Parathyroid adenoma (tissue), 2 donors: Measurements from ENCODE around the gene CABLES1.
A peak's percentile ranks its signal among the peaks of the same experiment; 100 is the strongest.

Experiments
- H2AFZ ChIP-seq: fragments of 300-600 bp; sonication (generic); one replicate; pipeline ENCODE4 v1.7.0; 2017; ENCODE audit warnings: antibody characterized with exemption, mild to moderate bottlenecking
- H3K27ac ChIP-seq: fragments of 300-600 bp; sonication (generic); one replicate; pipeline ENCODE4 v1.7.0; 2017
- H3K27me3 ChIP-seq: fragments of 300-600 bp; sonication (generic); one replicate; pipeline ENCODE4 v1.7.0; 2017; ENCODE audit warnings: low read length; ENCODE audit not compliant: control insufficient read depth, insufficient read depth
- H3K36me3 ChIP-seq: fragments of 300-600 bp; sonication (generic); one replicate; pipeline ENCODE4 v1.7.0; 2017; ENCODE audit warnings: low read length; ENCODE audit not compliant: control insufficient read depth, insufficient read depth
- H3K4me1 ChIP-seq: fragments of 300-600 bp; sonication (generic); one replicate; pipeline ENCODE4 v1.7.0; 2017; ENCODE audit warnings: control low read depth
- H3K4me2 ChIP-seq: fragments of 300-600 bp; sonication (generic); one replicate; pipeline ENCODE4 v1.7.0; 2017; ENCODE audit warnings: low read length
- H3K4me3 ChIP-seq: fragments of 300-600 bp; sonication (generic); one replicate; pipeline ENCODE4 v1.7.0; 2017; ENCODE audit warnings: low read depth, low read length
- H3K79me2 ChIP-seq: fragments of 300-600 bp; sonication (generic); one replicate; pipeline ENCODE4 v1.7.0; 2017; ENCODE audit warnings: control low read depth
- H3K9ac ChIP-seq: fragments of 300-600 bp; sonication (generic); one replicate; pipeline ENCODE4 v1.7.0; 2017; ENCODE audit warnings: mild to moderate bottlenecking
- H3K9me3 ChIP-seq: fragments of 300-600 bp; sonication (generic); one replicate; pipeline ENCODE4 v1.7.0; 2017; ENCODE audit warnings: low read length; ENCODE audit not compliant: control insufficient read depth
- TF ChIP-seq, protein P1 (sequence below): fragments of 300-600 bp; sonication (generic); IDR thresholded peaks from one replicate; pipeline ENCODE4 v1.7.0; 2017; ENCODE audit warnings: antibody characterized with exemption, mild to moderate bottlenecking
- donor health status: primary hyperparathyroidism.

CABLES1 gene

DNA sequence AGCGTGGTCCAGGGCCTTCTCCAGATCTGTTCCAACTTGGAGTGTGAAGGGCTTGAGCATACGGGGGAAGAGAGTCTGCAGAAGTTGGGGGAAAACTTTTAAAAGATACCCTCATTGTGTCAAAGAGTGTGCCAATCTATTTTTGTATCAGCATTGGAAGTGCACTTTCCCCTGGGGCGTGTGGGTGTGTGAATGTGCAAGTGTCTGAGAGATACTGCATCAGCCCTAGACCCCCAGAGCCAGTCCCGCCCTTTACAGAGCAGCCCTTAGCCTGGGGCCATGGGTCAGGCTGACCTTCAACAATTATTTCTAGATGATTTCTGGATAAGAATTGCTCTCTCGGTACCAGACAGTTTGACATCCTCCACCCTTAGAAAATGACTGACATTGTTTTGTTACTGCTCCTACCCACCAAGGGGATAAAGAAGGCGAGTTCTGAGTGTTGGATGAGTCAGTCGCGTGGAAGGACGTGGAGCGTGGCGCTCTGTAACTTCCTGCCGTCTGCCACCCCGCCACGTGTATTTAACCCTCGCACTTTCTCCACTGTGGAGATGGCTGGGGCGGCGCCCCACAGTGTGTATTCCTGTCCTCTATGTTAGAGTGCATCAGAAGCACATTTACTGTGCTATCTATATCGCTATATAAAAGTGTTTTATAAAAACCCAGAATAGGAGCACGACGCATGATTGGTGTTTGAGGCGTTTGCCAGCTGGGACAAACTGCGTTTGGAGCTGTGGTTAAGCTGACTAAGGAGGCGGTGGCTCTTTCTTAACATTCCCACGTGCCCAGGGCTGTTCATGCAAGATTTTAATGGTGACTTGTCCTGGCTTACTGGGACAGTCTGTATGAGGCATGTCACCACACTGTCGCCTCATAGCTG is 122.6 kb downstream of the CABLES1 start:
- no peak overlapping the region for H3K27ac ChIP-seq
- TF ChIP-seq, protein P1, sequence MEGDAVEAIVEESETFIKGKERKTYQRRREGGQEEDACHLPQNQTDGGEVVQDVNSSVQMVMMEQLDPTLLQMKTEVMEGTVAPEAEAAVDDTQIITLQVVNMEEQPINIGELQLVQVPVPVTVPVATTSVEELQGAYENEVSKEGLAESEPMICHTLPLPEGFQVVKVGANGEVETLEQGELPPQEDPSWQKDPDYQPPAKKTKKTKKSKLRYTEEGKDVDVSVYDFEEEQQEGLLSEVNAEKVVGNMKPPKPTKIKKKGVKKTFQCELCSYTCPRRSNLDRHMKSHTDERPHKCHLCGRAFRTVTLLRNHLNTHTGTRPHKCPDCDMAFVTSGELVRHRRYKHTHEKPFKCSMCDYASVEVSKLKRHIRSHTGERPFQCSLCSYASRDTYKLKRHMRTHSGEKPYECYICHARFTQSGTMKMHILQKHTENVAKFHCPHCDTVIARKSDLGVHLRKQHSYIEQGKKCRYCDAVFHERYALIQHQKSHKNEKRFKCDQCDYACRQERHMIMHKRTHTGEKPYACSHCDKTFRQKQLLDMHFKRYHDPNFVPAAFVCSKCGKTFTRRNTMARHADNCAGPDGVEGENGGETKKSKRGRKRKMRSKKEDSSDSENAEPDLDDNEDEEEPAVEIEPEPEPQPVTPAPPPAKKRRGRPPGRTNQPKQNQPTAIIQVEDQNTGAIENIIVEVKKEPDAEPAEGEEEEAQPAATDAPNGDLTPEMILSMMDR: no peak

DNA sequence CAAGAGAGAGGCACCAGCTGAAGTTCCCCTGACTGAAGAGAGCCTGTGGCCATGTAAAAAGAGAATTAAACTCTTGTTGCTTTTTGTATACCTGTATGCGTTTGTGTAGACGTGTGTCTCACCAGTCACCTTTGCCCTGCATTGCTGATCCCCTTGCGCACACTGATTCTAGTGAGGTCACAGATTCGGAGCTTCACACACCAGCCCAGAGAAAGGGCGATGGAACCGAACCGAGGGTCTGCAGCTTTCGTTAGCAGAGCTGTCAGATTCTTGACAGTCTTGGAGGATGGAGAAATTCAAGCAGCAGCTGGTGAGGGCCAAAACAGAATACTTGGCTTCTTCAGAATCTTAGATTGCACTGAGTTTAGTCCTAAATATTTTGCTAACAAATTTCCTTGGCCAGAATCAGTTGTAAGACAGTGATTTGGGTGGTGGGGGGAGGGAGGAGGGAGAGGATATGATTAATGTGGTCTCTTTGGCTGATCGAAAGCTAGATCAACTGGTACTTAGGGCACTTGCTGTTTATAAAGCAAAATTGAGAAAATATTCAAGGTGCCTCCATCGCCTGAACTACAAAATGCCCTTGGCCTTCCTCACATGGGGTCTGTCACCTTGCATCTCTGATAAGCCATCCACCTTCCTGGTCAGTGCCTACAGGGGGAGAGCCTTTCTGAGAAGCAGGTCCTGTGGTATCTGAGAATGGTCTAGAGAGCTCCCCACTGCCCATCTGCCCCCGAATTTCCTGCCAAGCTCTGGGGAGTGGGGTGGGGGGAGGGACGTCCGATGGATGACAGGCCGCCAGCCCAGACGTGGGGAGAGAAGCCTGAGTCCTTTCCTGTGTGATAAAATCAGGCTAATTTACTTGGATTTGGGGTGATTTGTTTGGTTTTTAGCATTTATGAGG is 123.5 kb downstream of the CABLES1 start:
- H3K4me1 ChIP-seq: peaks cover 15% of the 10 kb centered on the region
- H3K36me3 ChIP-seq: no peaks in the 10 kb centered on the region
- H3K4me2 ChIP-seq: no peak overlapping the region
- no peak overlapping the region for H3K9ac ChIP-seq
- no peaks in the 10 kb centered on the region for H3K27me3 ChIP-seq
- no peak overlapping the region for H3K4me3 ChIP-seq
- H2AFZ ChIP-seq: no peak overlapping the region
- H3K79me2 ChIP-seq: no peaks in the 10 kb centered on the region
- H3K27ac ChIP-seq: peak overlapping the region; percentile 60
- TF ChIP-seq, protein P1: no peak
- H3K9me3 ChIP-seq: no peaks in the 10 kb centered on the region

More for the DNA sequence above, 122.6 kb downstream of the CABLES1 start:
- Histone ChIP-seq H3K4me1 (peaks cover 15% of the 10 kb centered on the region), H3K36me3 (no peaks in the 10 kb centered on the region), H3K79me2 (no peaks in the 10 kb centered on the region), H3K27me3 (no peaks in the 10 kb centered on the region), H3K4me3 (no peak overlapping the region), H3K9ac (no peak overlapping the region), H2AFZ (no peak overlapping the region), H3K9me3 (no peaks in the 10 kb centered on the region), H3K4me2 (no peak overlapping the region)

- TF ChIP-seq, protein P1: no peak
- Histone ChIP-seq H3K27me3 (no peaks in the 10 kb centered on the region), H2AFZ (peak overlapping the region; percentile 62), H3K79me2 (no peaks in the 10 kb centered on the region), H3K36me3 (no peaks in the 10 kb centered on the region), H3K4me2 (peak overlapping the region; percentile 51), H3K4me1 (peaks cover 15% of the 10 kb centered on the region), H3K9me3 (no peaks in the 10 kb centered on the region), H3K4me3 (peak overlapping the region; percentile 37), H3K27ac (peak overlapping the region; percentile 60), H3K9ac (no peak overlapping the region)
Observed at GRCh38 chr18:23259701-23260681, 124.7 kb downstream of the CABLES1 start.

- TF ChIP-seq, protein P1: no peak
- Histone ChIP-seq H3K4me3 (no peak overlapping the region), H3K9ac (no peak overlapping the region), H3K27ac (no peak overlapping the region), H3K36me3 (no peaks in the 10 kb centered on the region), H3K9me3 (no peaks in the 10 kb centered on the region), H2AFZ (no peak overlapping the region), H3K4me2 (no peak overlapping the region), H3K79me2 (no peaks in the 10 kb centered on the region), H3K4me1 (peaks cover 15% of the 10 kb centered on the region), H3K27me3 (no peaks in the 10 kb centered on the region)
Observed at GRCh38 chr18:23260926-23261590, 125.8 kb downstream of the CABLES1 start.
